ENCODE measurements around the gene PEDS1. TPM values are rescaled to one million over a fixed set of nuclear protein-coding genes. Genes with fewer than 3 reads are reported as not detected.

PEDS1 gene
- total and polyA plus RNA-seq, 2 of the 13 experiments (the other 11 are each of a cell fraction or from before 2014, with no cell fraction given) = 30.5 to 93.9 TPM

- TF ChIP-seq ZNF407 (CRISPR knock-in tag; IDR thresholded peaks at IDR 0.05; ENCODE audit: not compliant biosample characterization) = no peak
- no peak for TF ChIP-seq ATF3 (CRISPR knock-in tag; IDR thresholded peaks at IDR 0.05)
- TF ChIP-seq, protein P1, sequence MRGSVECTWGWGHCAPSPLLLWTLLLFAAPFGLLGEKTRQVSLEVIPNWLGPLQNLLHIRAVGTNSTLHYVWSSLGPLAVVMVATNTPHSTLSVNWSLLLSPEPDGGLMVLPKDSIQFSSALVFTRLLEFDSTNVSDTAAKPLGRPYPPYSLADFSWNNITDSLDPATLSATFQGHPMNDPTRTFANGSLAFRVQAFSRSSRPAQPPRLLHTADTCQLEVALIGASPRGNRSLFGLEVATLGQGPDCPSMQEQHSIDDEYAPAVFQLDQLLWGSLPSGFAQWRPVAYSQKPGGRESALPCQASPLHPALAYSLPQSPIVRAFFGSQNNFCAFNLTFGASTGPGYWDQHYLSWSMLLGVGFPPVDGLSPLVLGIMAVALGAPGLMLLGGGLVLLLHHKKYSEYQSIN (CRISPR knock-in tag; IDR thresholded peaks at IDR 0.05; ENCODE audit: borderline replicate concordance) = no peak
- TF ChIP-seq POGZ (CRISPR knock-in tag; IDR thresholded peaks at IDR 0.05) = no peak
- TF ChIP-seq, protein P2, sequence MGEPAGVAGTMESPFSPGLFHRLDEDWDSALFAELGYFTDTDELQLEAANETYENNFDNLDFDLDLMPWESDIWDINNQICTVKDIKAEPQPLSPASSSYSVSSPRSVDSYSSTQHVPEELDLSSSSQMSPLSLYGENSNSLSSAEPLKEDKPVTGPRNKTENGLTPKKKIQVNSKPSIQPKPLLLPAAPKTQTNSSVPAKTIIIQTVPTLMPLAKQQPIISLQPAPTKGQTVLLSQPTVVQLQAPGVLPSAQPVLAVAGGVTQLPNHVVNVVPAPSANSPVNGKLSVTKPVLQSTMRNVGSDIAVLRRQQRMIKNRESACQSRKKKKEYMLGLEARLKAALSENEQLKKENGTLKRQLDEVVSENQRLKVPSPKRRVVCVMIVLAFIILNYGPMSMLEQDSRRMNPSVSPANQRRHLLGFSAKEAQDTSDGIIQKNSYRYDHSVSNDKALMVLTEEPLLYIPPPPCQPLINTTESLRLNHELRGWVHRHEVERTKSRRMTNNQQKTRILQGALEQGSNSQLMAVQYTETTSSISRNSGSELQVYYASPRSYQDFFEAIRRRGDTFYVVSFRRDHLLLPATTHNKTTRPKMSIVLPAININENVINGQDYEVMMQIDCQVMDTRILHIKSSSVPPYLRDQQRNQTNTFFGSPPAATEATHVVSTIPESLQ (CRISPR knock-in tag; conservative IDR thresholded peaks at IDR 0.05) = no peak
- TF ChIP-seq ZFP62 (CRISPR knock-in tag; IDR thresholded peaks at IDR 0.05) = no peak
- no peak for TF ChIP-seq IKZF5 (CRISPR knock-in tag; IDR thresholded peaks at IDR 0.05)
- TF ChIP-seq NCOA5 (CRISPR knock-in tag; IDR thresholded peaks at IDR 0.05) = no peak
- TF ChIP-seq ZNF124 (CRISPR knock-in tag; IDR thresholded peaks at IDR 0.05) = no peak
- no peak; the same call in 1 of the 2 replicates for TF ChIP-seq FOSL2 (CRISPR knock-in tag; IDR thresholded peaks at IDR 0.05)
- no peak for TF ChIP-seq EP300 (IDR thresholded peaks at IDR 0.05; ENCODE audit: low read depth in 2 of 2, low read length in 2 of 2)
- no peak for TF ChIP-seq EP300 (CRISPR knock-in tag; IDR thresholded peaks at IDR 0.05; ENCODE audit: borderline replicate concordance)
- TF ChIP-seq, protein P3, sequence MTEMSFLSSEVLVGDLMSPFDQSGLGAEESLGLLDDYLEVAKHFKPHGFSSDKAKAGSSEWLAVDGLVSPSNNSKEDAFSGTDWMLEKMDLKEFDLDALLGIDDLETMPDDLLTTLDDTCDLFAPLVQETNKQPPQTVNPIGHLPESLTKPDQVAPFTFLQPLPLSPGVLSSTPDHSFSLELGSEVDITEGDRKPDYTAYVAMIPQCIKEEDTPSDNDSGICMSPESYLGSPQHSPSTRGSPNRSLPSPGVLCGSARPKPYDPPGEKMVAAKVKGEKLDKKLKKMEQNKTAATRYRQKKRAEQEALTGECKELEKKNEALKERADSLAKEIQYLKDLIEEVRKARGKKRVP (CRISPR knock-in tag; IDR thresholded peaks at IDR 0.05) = no peak
- no peak; the same call in 1 of the 2 replicates for TF ChIP-seq ETV5 (CRISPR knock-in tag; IDR thresholded peaks at IDR 0.05; ENCODE audit: borderline replicate concordance)
Measured at GRCh38 chr20:50138479-50139393, 14.8 kb downstream of the PEDS1 start (continued).

Measured in HepG2 (cell line).